Medulla oblongata (tissue), 1 donor: Measurements from ENCODE around the gene BAK1.
"Not testable (repeated sequence)": the region's sequence is repeated elsewhere in the genome, so short reads cannot be mapped to it uniquely, and the experiment has no call there.

Experiments
- DNase-seq: peaks from one replicate; pipeline ENCODE4 v3.0.0-alpha.2; 2015; ENCODE audit errors: extremely low spot score

Gene BAK1

DNA sequence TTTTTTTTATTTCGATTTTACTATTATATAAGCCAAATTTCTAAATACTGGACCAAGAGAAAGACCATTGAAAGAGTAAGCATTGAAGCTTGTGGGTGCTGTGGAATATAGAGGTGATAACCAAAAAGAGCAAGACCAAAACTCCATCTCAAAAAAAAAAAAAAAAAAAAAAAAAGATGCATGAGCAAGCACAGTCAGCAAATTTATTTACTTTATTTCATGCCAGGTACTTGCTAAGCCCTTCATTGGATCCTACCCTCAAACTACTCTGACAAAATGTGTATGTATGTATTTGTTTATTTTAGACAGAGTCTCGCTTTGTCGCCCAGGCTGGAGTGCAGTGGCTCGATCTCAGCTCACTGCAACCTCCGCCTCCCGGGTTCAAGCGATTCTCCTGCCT lies 27.8 kb downstream of the BAK1 start:
- no peak for DNase-seq

DNA sequence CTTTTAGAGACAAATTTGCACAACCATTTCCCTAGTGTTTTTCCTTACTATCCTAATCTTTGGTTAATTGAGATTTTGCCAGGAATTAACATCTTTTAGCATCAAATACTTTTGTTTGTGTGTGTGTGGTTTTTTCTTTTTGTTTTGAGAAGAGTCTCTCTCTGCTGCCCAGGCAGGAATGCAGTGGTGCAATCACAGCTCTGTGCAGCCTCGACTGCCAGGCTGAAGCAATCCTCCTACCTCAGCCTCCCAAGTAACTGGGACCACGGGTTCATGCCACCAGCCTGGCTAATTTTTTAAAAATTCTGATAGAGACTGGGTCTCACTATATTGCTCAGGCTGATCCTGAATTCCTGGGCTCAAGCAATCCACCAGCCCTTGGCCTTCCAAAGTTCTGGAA lies 28.5 kb downstream of the BAK1 start:
- DNase-seq, result no peak

DNA sequence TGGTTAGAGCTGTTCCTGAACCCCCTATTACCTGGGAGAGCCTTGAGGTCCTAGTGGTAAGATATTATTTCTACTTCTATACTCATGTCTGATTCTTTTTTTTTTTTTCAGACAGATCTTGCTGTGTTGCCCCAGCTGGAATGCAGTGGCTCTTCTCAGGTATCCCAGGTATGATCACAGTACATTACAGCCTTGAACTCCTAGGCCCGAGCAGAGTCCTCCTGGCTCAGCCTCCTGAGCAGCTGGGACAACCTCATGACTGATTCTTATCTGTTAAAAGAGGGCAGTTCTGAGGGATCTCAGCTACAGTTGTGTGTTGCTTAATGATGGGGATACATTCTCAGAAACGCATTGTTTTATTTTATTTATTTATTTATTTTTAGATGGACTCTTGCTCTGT lies 30.2 kb downstream of the BAK1 start:
- DNase-seq, result no peak

DNA sequence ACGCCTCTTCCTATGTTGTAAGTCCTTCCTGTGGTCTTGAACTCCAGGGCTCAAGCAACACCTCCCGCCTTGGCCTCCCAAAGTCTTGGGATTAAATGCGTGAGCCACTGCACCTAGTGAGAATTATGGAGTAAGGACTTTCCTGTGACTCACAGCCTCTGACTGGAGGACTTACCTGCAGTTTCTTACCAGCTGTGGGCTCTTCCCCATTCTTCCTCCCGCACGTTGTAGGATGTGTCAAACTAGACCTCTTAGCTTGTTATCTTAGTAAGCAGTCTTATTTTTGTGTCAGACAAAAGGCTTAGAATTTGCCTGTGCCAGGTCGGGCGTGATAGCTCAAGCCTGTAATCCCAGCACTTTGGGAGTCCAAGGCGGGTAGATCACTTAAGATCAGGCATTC lies 30.9 kb downstream of the BAK1 start:
- DNase-seq, result no peak

DNA sequence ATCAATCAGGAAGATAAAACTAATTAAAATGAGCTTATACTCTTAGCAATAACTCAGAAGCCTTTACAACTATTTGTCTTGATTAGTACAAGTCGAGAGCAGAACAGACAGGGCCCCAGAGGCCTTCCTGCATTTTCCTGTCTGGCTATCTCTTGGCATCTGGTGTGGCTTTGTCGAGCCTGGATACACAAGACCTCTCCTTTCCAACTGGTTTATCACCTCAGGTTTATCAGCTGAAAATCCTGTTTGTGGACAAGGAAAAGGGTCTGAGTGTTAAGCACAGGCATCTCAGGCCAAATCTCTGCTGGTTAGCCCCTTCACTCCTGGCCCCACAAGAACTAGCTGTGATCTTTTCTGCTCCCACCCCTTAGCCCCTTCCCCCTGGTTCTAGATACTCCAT lies 32.6 kb downstream of the BAK1 start:
- no peak for DNase-seq

DNA sequence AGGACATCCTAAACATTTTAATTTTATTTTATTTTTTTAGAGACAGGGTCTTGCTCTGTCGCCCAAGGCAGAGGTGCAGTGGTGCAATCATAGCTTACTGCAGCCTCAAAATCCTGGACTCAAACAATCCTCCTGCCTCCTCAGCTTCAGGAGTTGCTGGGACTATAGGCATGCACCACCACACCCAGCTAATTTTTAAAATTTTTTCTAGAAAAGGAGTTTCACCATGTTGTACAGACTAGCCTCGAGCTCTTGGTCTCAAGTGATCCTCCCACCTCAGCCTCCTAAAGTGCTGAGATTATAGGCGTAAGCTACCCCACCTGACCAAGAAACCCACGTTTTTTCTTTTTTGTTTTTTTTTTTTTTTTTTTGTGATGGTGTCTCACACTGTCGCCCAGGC lies 33.3 kb downstream of the BAK1 start:
- no peak for DNase-seq

DNA sequence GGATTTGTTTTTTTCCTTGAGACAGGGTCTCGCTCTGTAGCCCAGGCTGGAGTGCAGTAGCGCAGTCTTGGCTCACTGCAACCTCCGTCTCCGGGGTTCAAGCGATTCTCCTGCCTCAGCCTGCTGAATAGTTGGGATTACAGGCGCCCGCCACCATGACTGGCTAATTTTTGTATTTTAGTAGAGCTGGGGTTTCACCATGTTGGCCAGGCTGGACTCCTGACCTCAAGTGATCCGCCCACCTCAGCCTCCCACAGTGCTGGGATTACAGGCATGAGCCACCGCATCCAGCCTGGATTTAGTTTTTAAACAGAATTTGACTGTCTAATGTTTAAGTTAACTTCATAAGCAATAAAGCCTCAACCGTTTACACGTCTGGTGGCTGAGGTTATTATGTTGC lies 34.8 kb downstream of the BAK1 start:
- DNase-seq, result not testable (repeated sequence)

DNA sequence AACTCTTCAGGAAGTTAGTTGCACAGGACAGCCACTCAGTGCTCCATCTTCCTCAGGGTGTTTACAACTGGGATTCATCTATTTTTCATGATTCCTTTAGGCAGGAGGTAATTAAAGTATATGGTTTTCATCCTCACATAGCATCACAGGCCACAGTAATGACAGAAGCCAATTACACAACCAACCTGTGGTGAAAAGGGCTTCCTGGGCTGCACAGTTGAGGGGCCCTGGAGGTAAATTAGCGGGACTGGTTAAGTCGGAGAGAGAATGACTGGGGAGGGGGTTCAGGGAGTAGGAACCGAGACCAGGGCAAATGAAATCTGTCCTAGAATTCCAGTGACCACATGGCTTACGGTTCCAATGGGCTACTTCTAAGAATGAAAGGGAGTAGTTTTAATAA lies 37.0 kb downstream of the BAK1 start:
- DNase-seq, result no peak

DNA sequence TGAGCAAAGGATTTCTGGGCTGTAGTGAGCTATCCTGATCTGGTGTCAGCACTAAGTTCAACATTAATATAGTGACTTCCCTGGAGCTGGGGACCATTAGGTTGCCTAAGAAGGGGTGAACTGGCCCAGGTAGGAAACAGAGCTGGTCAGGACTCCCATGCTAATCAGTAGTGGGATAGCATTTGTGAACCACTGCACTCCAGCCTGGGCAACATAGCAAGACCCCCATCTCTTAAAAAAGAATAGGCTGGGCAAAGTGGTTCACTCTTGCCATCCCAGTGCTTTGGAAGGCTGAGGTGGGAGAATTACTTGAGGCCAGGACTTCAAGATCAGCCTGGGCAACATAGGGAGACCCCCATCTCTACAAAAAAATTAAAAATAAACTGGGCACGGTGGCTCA lies 39.3 kb downstream of the BAK1 start:
- no peak for DNase-seq

DNA sequence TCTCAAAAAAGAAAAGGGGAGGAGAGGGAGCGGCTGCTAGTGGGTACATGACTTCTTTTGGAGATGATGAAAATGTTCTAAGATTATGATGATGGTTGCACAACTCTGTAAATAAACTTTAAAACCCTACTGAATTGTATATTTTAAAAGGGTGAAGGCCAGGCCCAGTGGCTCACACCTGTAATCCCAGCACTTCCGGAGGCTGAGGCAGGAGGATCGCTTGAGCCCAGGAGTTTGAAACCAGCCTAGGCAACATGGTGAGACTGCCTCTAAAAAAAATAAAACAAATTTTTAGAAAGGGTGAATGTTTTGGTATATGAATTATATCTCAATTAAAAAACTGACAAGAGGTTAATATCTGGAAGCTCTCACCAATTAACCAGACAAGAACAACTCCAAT lies 45.4 kb downstream of the BAK1 start:
- DNase-seq, result no peak

DNA sequence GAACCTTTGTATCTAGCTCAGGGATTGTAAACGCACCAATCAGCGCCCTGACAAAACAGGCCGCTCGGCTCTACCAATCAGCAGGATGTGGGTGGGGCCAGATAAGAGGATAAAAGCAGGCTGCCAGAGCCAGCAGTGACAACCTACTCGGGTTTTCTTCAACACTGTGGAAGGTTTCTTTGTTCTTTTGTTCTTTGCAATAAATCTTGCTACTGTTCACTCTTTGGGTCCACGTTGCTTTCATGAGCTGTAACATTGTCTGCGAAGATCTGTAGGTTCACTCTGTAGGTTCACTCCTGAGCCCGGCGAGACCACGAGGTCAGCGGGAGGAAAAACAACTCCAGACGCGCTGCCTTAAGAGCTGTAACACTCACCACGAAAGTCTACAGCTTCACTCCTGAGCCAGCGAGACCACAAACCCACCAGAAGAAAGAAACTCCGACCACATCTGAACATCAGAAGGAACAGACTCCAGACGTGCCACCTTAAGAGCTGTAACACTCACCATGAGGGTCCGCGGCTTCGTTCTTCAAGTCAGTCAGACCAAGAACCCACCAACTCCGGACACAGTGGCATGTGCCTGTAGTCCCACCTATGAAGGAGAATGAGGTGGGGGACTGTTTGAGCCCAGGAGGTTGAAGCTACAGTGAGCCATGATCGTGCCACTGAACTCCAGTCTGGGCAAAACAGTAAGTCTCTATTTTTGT lies 46.8 kb downstream of the BAK1 start:
- not testable (repeated sequence) for DNase-seq

DNA sequence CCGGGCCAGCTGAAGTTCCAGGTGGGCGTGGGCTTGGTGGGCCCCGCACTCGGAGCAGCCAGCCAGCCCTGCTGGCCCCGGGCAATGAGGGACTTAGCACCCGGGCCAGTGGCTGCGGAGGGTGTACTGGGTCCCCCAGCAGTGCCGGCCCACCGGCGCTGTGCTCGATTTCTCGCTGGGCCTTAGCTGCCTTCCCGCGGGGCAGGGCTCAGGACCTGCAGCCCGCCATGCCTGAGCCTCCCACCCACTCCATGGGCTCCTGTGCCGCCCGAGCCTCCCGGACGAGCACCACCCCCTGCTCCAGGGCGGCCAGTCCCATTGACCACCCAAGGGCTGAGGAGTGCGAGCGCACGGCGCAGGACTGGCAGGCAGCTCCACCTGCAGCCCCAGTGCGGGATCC lies 47.6 kb downstream of the BAK1 start:
- not testable (repeated sequence) for DNase-seq

DNA sequence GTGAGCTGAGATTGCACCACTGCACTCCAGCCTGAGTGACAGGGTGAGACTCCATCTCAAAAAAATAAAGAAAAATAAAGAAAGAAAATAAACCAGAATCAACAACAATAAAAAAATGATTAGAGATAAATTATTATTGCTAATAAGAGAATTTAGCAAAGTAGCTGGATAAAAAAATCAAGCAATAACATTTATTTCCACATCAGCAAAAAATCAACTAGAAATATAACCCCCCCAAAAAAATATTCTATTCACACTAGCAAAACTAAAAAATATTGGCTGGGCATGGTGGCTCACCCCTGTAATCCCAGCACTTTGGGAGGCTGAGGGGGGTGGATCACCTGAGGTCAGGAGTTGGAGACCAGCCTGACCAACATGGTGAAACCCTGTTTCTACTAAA lies 49.5 kb downstream of the BAK1 start:
- not testable (repeated sequence) for DNase-seq
